Stimulated activated CD4-positive, alpha-beta T cell treated with anti-CD3 and anti-CD28 coated beads, TNF-alpha, amount 100 ng/mL, for 1 hour (primary cell): ENCODE measurements around the gene EMX2.
"Not testable (repeated sequence)": the region's sequence is repeated elsewhere in the genome, so short reads cannot be mapped to it uniquely, and the experiment has no call there.

Experiments used
- DNase-seq, 3 donors: peaks; one replicate each; pipeline ENCODE4 v3.0.0-alpha.2; 2020; ENCODE audit warnings: low read depth in 3 of 3, low spot score in 1 of 3

EMX2 gene

DNA sequence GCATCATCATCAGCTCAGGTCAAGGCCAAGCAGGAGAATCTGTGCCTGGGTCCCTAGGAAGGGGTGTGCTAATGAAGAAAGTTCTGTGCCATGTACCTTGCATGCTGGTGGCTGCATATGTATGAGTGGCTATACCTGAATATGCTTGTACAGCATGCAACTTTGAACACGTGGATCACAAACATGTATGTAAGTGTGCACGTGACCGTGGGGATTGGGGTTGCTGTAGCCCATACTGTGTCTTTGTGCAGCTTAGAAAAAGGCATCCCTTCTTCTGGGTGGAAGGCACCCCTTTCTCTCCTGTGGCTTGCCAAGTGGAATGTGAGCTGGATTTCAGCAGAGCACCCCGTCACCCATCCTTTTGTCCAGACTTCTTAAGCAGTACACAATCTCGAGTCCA is 13.8 kb downstream of the EMX2 start:
- no peak for DNase-seq

DNA sequence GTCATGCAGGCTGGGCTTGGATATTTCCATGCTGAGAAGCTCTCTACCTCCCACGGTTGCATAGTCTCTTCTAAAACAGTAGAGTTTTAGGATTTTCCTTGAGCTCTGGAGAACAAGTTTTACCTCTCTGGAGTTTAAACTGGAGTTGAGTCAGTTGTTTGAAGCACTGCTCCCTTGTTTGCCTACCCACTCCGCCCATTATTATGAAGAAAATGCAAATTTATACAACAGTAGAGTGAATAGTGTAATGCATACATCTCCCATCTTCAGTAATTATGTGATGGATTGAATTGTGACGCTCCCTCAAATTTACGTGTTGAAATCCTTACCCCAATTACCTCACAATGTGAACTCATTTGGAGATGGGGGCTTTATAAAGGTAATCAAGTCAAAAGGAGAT is 17.2 kb downstream of the EMX2 start:
- DNase-seq, result no peak

GRCh38 chr10:117560942-117561341 is 18.4 kb downstream of the EMX2 start:
- no peak for DNase-seq

- no peak for DNase-seq
Observed at GRCh38 chr10:117562220-117562619, 19.7 kb downstream of the EMX2 start.

DNA sequence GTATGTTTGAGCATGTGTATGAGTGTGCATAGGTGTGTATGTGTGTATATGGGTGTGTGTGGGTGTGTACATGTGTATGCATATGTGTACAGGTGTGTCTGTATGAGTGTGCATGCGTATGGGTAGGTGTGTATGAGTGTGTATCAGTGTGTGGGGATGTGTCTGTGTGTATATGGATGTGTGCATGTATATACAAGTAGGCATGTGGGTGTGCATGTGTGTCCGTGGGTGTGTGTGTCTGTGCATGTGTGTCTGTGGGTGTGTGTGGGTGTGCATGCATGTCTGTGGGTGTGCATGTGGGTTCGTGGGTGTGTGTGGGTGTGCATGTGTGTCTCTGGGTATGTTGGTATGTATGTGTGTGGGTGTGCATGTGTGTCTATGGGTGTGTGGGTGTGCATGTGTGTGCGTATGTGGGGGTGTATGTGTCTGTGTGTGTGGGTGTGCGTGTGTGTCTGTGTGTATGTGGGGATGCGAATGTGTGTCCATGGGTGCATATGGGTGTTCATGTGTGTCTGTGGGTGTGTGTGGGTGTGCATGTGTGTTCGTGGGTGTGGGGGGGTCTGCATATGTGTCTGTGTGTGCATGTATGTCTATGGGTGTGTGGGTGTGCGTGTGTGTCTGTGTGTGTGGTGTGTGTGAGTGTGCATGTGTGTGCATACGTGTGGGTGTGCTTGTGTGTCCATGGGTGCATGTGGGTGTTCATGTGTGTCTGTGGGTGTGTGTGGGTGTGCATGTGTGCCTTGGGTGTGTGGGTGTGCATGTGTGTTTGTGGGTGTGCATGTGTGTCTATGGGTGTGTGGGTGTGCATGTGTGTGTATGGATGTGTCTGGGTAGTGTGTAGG is 20.6 kb downstream of the EMX2 start:
- DNase-seq, result no peak

DNA sequence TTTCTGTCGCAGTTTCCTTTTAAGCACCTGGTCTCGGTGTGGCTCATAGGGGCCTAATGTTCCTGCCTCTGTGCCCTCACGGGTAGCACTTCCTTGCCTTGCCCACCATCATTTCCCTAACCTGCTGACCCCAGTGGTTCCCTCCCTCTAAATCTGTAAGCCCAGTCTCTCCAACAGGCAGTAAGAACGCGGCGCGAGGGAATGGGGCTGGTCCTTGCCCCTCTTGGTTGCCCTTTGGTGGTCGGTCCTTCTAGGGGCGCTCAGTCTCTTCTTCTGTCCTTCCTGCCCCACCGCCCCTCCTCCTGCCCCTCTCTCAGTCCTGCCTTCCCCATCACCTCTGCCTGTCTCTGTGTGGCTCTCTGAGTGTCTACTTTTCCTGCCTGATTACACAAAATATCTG is 21.2 kb downstream of the EMX2 start:
- DNase-seq, result no peak

DNA sequence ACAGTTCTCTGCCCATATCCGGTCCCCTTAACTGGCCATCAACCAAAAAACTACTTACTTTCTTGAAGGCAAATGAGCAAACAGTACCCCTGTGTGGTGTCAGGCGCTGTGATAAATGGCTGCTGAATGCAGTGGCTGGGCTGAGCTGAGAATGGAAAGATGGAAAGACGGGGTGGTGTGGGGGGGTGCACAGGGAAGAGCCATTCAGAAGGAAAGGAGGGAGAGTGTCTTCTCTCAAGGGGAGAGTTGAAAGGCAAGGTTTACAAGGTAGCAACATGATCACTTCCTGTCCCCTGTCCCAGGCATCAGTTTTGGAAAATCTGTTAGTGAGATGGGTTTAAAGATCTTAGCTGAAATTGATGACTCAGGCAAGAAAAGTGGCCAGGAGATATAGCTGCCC is 22.5 kb downstream of the EMX2 start:
- DNase-seq, result no peak

GRCh38 chr10:117568334-117568733 is 25.8 kb downstream of the EMX2 start:
- DNase-seq, result no peak

DNA sequence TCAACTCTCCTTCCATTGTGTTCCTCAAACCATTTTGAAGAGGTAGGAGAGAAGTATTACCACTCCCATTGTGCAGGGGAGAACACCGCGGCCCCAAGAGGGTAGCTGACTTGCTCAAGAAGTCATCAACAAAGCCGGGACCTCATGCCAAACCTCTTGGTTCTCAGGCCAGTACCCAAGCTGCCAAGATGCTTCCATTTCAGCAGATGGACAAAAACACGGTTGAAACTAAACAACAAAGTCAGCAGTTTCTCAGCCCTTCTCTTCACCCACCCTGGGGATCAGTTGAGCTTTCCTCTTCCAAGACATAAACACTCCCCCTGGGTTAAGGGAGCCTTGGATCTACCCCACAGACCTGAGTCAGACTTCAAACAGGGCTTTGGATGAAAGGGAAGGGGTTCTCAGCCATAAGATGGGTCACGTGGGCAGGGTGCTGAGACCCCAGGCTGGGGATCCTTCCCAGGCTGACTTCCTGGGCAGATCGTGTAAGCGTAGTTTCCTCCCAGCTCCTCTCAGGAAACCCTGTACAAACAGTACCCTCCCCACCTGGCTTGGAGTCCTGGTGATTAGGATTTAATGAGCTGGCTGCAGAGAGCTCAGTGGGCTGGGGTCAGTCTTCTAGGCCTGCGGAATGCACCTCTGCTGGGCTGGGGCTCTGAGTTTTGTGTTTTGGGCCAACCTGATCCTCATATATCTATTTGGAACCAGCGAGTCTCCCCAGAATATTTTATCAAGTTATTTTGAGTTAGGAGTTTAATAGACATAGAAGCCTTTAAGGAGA is 27.3 kb downstream of the EMX2 start:
- no peak for DNase-seq

- DNase-seq, result no peak
Observed at GRCh38 chr10:117570880-117571279, 28.3 kb downstream of the EMX2 start.

DNA sequence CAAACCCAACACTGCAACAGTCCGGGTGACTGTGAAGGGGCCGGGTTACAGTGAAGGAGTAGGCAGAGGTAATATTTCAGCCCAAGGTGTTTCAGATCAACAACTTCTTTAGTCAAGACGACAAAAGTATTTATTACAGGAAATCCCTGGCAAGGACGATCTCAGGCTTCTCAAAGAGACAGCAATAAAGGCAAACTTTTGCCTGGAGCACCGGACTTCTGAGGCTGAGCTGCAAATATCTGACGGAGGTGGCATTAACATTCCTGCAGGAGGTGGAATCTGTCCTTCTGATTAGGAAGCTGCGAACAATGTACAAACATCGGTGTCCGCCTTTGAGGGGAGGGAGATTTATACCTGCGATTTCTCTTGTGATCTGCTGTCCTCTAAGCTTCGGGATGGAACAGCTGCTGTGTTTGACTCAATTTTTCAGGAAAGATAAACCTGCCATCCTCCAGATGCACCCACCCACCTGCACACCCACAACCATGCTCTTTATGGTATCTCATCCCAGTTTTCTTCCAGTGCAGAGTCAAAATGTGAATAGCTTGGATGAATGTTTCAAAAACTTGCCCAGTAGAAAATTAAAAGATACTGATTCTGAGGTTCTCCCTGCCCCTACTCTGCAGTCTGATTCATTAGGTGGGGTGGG is 32.1 kb downstream of the EMX2 start:
- DNase-seq, result no peak

DNA sequence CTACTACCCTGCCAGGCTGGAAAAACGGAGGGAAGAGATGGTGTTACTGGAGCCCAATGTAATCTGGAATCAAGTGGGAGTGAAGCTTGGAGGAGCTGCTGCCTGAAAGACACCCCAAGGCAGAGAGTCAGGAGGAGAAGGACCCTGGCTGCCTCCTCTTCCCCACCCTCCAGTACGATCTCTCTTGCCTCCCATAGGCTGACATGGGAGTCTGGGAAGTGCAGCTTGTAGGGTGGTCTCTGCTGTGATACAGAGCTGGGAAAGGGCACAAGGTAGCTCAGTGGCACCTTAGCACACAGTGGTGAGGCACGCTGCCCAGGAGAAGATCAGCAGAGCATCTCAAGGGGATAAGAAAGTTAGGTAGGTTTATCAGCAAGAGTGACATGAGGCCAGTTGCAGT is 35.9 kb downstream of the EMX2 start:
- no peak for DNase-seq

DNA sequence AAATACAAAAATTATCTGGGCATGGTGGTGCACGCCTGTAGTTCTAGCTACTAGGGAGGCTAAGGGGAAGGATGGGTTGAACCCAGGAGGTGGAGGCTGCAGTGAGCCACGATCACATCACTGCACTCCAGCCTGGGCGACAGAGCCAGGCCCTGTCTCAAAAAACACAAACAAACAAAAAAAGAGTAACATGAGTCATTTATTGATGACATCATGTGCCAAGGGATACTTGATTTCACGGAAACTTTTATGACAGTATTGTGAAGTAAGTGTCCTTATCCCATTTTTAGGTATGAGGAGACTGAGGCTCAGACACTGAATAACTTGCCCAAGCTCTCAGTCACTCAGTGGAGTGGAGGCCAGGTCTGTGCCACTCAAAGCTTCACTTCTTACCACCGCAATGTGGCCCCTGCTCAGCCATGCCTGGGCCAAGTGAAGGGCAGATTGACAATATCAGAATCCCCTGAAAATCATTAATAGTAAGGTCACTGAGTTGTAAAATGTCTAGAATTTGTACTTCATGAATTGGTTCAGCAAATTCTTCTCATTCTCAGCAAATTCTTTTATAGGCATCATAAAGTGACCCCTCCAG is 36.5 kb downstream of the EMX2 start:
- DNase-seq, result no peak

DNA sequence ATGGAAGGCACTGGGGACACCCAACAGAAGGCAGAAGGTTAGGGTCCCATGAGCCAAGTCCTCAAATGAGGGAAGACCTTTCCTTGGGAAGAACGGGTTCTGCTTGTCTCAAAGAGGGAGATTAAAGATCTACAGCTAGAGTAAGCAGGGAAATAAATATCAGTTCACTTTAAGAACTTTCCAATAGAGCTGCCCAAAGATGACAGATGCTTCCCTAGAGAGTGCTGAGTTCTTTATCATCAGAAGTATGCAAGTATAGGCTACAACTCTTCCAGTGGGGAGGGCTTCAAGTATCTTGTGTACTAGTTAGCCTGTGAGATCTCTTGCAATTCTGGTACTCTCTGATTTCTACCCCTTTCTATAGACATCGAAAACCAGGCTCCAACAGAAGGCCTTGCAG is 39.4 kb downstream of the EMX2 start:
- DNase-seq, result no peak

DNA sequence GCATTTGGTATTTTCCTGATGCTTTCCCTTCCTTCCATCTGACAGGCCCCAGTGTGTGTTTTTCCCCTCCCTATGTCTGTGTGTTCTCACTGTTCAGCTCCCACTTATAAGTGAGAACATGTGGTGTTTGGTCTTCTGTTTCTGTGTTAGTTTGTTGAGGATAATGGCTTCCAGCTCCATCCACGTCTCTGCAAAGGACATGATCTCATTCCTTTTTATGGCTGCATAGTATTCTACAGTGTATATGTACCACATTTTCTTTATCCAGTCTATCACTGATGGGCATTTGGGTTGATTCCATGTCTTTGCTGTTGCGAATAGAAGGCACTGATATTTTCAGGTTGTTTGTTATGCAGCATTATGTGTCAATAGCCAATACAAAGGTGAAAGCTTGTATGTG is 42.3 kb downstream of the EMX2 start:
- not testable (repeated sequence) for DNase-seq

DNA sequence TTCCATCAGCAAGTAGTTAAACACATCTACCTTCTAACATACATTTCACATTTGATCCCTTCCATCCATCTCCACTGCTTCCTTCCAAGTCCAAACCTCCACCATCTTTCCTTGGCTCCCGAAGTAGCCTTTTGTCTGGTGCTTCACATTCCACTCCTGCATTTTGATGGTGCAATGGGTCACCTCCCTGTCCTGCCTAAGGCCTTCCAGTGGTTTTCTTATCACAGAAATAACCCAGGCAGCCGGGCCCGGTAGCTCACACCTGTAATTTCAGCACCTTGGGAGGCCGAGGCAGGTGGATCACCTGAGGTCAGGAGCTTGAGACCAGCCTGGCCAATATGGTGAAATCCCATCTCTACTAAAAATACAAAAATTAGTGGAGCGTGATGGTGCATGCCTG is 44.5 kb downstream of the EMX2 start:
- DNase-seq, result no peak

DNA sequence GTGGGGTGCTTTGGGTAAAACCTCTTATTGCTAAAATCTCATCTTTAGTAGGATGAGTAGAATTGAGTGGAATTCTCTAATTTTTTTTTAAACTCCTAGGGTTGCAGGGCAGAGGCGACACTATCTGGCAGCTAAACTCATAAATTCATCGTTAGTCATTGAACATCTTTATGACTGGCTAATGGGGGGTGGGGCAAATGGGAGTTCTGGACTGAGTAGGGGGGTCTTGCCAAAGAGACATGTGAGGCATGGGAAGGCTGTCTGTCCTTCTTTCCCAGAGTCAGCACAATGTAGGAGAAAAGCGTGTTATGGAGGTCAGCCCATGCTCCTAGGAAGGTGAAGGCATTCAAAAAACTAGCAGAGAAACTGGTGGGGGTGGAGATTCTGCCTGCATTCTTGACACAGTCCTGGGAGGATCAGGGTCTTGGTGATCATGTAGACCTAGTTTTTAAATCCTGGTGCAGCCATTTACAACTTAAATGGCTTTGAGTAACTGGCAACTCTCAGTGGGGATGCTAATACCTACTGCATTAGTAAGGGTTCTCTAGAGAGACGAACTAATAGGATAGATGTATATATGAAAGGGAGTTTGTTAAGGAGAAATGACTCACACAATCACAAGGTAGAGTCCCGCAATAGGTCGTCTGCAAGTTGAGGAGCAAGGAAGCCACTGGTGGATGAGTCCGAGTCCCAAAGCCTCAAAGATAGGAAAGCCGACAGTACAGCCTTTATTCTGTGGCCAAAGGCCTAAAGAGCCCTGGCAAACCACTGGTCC is 47.7 kb downstream of the EMX2 start:
- no peak for DNase-seq

GRCh38 chr10:117591043-117591442 is 48.5 kb downstream of the EMX2 start:
- no peak for DNase-seq

DNA sequence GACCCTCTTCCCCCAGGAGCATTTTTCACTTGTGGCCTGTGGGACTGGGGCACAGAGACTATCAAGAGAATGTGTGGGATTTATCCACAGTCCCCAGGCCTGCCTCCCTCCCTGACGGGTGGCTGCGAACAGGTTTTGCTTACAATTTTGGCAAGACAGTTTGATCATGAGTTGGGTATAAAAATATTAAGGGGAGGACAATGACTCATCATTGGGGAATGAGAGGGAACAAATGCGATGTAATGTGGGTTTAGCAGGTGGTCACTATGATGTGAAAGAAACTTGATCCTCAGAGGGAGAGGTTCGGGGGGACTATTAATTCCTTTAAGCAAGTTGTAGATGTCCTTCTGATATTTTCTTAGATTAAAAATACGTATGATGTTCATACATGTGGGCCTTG is 52.2 kb downstream of the EMX2 start:
- no peak for DNase-seq

GRCh38 chr10:117596706-117597105 is 54.2 kb downstream of the EMX2 start:
- DNase-seq, result no peak

DNA sequence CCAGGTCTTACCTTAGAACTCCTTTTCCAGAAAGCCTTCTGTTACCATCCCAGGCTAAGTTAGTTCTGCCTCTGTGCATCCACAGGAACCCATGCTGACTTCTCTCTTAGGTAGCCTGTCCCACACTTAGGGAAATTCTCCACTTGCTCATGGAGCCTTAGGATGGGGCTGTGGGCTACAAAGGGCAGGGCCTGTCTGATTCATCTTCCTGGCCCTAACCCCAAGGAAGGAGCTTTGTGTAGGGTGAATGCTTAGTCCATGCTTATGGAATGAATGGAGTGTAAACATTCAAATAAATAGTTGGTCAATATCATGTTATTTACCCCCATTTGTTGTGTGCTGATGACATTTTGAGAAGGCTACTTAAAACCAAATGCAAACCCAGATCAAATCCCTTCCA is 54.7 kb downstream of the EMX2 start:
- DNase-seq, result no peak
